ENCODE results near the gene GLIPR2. TPM values are rescaled to one million over a fixed set of nuclear protein-coding genes. Genes with fewer than 3 reads are reported as not detected.
A peak's percentile ranks its signal among the peaks of the same experiment; 100 is the strongest.
"Not testable (repeated sequence)": the region's sequence is repeated elsewhere in the genome, so short reads cannot be mapped to it uniquely, and the experiment has no call there.

Gene GLIPR2
- total RNA-seq, 1 experiment from 2014 or later, result 27.8 TPM

DNA sequence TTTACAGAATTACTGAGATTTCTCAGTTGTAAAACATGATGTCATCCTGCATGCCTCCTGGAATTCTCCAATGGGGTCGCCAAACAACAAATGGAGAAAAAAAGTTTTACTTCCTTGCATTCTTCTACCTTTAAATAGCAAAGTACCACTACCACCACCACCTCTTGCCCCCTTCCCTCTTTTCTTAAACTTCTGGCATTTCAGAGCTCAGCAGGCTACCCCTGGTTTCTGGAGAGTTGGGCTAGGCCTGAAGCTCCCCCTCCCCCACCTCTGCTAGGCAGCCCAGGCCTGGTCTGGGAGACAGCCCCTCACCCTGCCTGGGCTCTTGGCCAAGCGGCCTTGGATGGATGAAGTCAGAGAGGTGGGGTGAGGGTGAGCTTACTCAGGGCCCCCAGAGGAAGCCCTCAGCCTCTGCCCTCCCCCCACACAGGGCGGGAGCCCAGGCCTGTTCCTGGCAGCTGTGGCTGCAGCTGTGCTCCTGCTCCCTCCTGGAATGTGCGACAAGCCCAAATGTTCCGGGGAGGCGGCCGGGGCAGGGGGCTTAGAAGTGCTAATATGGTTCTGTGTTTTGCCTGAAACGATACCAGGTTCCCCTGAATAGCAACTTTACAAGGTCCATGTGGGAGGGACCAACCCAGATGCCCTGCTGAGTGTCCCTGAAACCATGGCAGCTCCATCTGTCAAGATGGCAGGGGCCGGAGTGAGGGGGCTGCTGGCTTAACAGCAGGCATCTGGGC lies 26.7 kb downstream of the GLIPR2 start:
- peak; percentile 84 for DNase-seq (ENCODE audit: low read depth)

DNA sequence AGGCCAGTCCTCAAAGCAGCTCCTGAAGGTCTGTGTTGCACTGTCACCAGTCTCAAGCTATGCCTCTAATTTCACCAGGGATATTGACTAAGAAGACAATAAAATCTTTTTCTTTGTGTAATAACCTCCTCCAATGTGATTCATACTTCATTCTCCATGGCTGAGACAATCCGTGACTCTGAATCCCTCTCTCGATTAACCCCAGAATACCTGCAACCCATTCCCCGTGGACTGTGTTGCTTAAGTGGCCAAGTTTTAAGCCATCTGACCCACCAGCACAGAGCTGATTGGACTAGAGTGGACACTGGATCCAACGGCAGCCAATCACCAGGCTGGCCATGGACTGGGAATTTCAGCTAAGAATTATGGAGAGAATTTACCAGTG lies 27.2 kb downstream of the GLIPR2 start:
- DNase-seq (ENCODE audit: low read depth), result peak; percentile 43

DNA sequence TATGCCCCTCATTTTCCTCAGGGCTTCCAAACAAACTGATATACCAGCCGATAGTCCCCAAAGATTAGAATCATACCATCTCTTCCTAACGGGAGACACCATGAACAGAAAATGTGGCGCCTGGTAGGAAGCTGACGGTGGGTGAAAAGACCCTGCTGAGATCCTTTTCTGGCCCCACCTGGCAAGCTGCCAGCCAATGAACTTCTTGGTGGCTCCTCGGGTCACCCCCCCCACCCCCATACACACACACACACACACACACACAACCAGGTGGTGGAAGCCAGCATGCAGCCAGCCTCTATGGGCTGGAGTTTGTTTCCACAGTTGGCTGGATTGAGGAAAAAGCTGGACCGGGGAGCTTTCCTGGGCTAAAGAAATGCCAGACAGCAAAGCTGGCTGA lies 27.8 kb downstream of the GLIPR2 start:
- DNase-seq (ENCODE audit: low read depth), result no peak

DNA sequence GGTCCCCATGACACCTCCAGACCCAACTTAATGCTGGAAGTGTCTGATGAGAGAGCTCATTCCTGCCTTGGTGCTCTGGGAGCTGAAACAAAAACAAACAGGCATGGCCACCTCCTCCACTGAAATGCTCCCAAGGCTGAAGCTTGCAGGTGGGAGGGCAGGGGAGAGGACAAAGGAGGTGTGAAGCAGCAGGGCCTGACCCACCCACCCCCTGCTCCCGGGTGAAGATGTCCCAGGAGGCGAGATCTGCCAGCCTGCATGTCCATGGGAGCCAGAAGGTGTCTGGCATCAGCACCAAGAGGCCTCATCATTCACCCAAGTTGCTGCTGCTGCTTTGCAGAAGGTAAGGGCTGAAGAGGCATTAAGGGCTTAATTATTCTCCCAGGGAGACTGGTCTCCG lies 28.5 kb downstream of the GLIPR2 start:
- no peak for DNase-seq (ENCODE audit: low read depth)

DNA sequence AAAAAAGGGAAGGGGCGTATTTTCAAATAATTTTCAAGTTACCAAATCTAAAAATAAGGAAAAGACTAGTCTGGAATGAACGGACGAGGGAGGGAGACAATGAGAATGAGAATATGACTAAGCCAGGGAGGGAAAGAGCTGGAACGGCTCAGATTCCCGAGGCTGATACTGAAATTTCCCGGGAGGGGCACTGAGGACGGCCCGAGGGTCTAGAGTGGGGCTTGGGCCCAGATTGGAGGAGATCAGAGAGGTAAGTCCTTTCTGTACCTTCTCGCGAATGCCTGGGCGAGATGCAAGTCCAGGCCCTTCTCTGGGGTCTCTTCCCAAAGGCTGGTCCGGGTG lies 29.3 kb downstream of the GLIPR2 start:
- no peak for DNase-seq (ENCODE audit: low read depth)

DNA sequence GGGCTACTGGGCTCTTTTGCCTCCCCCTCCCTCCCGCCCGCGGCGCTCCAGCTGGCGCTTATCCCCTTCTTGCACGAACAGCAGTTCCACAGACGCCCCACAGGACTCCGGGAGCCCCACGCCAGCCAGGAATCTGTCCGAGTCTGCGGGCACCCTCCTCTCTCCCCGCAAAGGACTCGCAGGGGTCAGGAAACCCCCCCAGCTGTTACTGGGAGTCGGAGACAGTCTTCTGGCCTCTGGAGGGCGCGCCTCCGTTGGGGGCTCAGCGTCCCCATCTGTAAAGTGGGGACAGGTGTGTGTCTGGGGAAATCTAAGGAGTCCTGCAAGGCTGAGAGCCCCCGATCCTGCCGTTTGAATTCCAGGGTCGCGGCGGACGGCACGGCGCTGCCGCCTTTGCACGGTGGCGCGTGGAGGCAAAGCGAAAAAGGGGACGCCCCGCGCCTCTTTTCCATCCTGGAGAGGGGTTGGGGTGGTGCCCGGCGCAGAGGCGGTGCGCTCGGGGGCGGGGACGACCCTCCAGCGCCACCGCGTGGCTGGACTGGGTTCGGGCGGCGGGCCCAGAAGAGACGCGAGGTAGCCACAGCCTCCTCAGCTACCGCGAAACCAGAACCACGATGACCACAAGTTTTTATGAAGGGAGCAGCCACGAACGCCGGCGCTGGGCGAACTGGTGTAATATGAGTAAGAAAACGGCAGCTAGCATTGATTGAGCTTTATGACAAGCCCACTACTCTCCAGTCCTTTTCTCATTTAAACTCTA lies 29.8 kb downstream of the GLIPR2 start:
- peak; percentile 93 for DNase-seq (ENCODE audit: low read depth)

DNA sequence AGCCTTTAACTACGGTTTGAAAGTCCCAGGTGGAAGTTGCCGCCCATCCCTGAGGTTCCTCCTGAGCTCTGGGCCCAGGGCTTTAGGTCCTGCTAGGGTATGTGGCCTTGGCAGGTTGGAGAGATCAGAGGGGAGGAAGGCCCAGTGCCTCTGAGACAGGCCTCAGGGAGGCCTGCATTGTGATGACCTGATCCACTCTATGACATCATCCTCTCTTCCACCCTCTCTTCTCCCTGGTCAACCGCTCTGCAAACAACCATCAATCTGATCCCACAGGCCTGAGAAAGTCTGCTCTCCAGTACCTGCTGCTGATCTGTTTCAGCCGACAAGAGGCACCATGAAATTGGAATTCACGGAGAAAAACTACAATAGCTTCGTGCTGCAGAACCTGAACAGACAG lies 32.6 kb downstream of the GLIPR2 start, which contains the start of gene CCIN:
TSS of gene CCIN (plus strand) at position 223 of the 400 bp plus-strand sequence. CDS start at position 338, 115 bp downstream.
- no peak for DNase-seq (ENCODE audit: low read depth)

DNA sequence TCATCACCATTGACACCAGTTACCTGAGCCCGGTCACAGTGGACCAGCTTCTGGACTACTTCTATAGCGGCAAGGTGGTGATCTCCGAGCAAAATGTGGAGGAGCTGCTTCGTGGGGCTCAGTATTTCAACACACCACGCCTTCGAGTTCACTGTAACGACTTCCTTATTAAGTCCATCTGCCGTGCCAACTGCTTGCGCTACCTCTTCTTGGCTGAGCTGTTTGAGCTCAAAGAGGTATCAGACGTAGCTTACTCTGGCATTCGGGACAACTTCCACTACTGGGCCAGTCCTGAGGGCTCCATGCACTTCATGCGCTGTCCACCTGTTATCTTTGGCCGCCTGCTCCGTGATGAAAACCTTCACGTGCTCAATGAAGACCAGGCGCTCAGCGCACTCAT lies 33.2 kb downstream of the GLIPR2 start:
- no peak for DNase-seq (ENCODE audit: low read depth)

DNA sequence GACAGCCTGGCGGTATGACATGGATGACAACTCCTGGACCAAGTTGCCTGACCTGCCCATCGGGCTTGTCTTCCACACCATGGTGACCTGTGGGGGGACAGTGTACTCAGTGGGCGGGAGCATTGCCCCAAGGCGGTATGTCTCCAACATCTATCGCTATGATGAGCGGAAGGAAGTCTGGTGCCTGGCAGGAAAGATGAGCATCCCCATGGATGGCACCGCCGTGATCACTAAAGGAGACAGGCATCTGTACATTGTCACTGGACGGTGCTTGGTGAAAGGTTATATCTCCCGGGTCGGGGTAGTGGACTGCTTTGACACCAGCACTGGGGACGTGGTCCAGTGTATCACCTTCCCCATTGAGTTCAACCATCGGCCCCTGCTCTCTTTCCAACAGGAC lies 34.0 kb downstream of the GLIPR2 start:
- DNase-seq (ENCODE audit: low read depth), result no peak

DNA sequence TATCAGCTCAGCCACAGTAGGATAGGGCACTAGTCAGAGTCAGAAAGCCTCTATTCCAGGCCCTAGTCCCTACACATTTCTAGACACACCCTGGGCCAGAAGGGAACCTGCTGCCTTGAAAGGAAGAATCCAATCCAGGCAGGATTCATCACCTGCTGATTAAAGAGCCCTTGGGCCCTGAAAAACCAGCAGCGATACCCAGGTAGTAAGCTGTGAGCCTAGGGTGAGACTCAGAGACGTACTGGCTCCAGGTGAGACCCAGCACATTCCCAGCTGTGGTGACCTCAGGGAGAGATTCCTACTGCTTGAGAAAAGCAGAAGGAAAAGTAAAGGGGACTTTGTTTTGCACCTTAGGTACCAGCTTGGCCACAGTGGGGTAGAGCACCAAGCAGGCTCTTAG lies 37.3 kb downstream of the GLIPR2 start:
- DNase-seq (ENCODE audit: low read depth), result no peak

DNA sequence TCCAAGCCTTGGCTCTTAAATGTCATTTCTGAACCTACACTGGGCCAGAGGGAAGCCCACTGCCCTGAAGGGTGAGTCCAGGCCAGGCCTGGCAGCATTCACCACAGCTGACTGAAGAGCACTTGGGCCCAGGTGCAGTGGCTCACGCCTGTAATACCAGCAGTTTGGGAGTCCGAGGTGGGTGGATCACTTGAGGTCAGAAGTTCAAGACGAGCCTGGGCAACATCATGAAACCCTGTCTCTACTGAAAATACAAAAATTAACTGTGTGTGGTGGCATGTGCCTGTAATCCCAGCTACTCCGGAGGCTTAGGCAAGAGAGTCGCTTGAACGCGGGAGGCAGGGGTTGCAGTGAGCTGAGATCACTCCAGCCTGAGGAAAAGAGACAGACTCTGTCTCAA lies 37.7 kb downstream of the GLIPR2 start:
- DNase-seq (ENCODE audit: low read depth), result no peak

DNA sequence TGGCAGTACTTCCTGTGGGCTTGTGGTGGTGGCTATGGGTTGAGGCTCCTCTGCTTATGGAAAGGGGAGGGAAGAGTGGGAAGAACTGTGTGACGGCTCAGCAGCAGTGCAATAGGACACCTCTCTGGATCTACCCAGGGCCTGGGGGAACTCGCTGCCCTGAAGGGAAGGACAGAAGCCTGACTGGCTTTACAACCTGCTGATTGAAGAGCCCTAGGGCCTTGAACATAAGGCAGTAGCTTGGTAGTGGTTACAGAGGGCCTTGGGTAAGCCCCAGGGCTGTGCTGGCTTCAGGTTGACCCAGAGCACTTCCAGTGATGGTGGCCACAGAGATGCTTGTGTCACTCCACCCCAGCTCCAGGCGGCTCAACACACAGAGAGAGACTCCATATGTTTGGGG lies 38.2 kb downstream of the GLIPR2 start:
- DNase-seq (ENCODE audit: low read depth), result no peak

DNA sequence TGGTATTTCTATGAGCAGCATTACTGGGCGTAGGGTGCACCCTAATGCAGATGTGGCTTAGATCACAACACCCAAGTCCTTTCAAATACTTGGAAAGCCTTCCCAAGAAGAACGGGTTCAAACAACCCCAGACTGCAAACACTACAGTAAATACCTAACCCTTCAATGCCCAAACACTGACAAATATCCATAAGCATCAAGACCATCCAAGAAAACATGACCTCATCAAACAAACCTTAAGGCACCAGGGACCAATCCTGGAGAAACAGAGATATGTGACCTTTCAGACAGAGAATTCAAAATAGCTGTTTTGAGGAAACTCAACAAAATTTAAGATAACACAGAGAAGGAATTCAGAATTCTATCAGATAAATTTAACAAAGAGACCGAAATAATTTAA lies 38.7 kb downstream of the GLIPR2 start:
- DNase-seq (ENCODE audit: low read depth), result not testable (repeated sequence)

DNA sequence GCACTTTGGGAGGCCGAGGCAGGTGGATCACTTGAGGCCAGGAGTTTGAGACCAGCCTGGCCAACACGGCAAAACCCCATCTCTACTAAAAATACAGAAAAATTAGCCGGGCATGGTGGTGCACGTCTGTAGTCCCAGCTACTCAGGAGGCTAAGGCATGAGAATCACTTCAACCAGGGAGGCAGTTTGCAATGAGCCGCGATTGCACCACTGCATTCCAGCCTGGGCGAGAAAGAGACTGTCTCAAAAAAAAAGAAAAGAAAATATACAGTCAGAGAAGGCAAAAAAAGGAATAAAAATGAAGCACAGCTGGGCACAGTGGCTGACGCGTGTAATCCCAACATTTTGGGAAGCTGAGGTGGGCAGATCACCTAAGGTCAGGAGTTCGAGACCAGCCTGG lies 40.0 kb downstream of the GLIPR2 start:
- not testable (repeated sequence) for DNase-seq (ENCODE audit: low read depth)

DNA sequence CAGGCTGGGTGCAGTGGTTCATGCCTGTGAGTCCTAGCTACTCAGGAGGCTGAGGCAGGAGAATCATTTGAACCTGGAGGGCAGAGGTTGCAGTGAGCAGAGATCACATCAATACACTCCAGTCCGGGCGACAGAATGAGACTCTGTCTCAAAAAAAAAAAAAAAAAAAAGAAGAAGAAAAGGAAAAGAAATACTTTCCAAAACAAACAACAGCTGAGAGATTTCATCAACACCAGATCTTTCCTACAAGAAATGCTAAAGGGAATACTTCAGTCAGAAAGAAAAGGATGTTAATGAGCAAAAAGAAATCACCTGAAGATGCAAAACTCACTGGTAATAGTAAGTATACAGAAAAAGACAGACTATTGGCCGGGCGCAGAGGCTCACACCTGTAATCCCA lies 41.0 kb downstream of the GLIPR2 start:
- no peak for DNase-seq (ENCODE audit: low read depth)

DNA sequence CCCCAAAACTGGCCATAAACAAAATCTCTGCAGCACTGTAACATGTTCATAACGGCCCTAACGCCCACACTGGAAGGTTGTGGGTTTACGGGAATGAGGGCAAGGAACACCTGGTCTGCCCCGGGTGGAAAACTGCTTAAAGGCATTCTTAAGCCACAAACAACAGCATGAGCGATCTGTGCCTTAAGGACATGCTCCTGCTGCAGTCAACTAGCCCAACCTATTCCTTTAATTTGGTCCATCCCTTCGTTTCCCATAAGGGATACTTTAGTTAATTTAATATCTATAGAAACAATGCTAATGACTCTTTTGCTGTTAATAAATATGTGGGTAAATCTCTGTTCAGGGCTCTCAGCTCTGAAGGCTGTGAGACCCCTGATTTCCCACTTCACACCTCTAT lies 43.7 kb downstream of the GLIPR2 start:
- not testable (repeated sequence) for DNase-seq (ENCODE audit: low read depth)

DNA sequence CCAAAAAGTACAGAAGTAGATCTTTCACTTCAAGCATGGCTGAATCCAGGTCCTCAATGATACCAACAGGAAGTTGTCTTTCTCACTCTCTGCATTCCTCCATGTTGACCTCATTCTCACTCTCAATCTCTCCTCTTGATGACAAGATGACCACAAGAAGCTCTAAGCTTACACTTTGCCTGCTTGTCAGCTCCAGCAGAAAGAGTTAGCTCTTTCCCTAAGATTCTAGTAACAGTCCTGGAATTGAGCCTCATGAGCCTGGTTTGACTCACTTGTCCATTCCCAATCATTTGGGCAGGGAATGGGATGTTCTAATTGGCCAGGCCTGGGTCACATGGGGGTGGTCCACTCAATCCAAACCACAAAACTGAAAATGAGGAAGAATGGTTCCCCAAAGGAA lies 50.9 kb downstream of the GLIPR2 start:
- peak; percentile 73 for DNase-seq (ENCODE audit: low read depth)

DNA sequence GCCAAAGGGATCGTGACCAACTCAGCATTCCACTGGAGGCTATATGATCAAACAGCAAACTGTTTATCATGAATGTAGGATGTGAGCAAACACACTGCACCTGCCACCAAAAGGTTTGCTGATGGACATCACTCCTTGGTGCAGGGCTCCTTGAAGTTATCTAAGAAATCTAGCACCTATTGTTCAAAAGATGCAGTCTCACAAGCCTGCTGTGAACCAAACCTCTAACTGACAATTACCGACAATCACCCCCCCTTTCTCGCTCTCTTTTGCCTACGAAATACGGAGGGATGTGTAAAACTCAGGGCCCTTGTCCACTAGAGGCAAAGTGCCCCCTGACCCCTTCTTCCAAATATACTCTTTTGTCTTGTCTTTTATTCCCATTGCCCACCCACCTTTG lies 51.7 kb downstream of the GLIPR2 start:
- DNase-seq (ENCODE audit: low read depth), result no peak

DNA sequence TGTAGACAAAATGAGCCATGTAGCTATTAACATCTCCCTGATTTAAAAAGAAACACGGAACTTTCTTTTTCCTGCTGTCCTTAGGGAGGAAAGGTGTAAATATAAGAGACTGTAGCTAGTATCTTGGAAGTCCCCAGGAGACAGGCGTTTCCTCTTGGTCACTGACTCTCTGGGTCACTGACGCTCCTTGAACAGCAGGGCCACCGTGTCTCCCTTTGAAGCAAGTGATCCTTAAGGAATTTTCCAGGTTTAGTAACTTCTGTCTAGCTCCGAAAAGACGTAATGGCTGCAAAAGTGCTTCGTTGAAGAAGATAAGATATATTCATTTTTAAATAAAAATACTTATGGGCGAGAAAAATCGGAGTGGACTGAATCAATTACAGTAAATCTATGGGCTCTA lies 53.4 kb downstream of the GLIPR2 start:
- DNase-seq (ENCODE audit: low read depth), result peak; percentile 23

DNA sequence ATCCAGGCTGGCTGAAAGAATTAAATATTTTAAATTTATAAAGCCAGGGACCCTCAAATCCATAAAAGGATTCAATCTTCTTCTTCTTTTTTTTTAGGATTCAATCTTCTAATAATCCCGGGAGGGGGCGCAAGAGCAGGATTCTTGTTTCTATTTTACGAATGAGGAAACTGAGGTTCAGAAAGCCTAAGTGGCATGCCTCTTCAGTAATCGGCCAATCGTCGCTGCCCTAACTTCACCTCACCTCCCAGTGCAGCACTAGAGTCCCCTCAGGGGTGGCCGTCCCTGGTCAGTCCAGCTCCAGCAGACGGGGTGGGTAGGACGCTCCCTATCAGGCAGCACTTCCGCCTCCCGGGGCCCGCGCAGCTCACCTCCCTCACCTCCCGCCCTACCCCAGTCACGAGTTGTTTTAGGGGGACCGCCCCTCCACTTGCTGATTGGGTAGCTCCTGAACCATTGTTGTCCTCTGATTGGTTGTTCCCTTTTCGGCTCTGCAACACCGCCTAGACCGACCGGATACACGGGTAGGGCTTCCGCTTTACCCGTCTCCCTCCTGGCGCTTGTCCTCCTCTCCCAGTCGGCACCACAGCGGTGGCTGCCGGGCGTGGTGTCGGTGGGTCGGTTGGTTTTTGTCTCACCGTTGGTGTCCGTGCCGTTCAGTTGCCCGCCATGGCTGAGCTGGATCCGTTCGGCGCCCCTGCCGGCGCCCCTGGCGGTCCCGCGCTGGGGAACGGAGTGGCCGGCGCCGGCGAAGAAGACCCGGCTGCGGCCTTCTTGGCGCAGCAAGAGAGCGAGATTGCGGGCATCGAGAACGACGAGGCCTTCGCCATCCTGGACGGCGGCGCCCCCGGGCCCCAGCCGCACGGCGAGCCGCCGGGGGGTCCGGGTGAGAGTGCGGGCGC lies 54.1 kb downstream of the GLIPR2 start, which contains the start of gene CLTA:
TSS of gene CLTA (plus strand) at position 534 of the 902 bp plus-strand sequence. CDS start at position 670, 136 bp downstream.
- DNase-seq (ENCODE audit: low read depth), result peak; percentile 100

DNA sequence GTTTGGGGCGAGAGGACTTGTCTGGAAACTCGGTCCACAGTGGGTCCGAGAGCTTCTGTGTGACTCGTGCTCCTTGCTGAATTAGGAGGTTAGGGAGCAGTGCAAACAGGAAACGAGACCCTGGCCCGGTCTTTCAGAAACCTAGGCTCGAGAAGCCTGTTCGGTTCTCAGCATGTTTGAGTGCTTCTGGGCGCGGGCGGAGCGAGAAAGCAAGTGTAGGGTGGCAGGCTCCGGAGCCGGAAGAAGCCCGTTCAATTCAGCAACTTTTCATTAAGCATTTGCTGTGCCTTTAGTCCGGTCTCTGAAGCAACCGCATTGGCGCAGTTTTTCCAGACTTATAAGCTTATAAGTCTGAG lies 54.7 kb downstream of the GLIPR2 start:
- peak; percentile 36 for DNase-seq (ENCODE audit: low read depth)

DNA sequence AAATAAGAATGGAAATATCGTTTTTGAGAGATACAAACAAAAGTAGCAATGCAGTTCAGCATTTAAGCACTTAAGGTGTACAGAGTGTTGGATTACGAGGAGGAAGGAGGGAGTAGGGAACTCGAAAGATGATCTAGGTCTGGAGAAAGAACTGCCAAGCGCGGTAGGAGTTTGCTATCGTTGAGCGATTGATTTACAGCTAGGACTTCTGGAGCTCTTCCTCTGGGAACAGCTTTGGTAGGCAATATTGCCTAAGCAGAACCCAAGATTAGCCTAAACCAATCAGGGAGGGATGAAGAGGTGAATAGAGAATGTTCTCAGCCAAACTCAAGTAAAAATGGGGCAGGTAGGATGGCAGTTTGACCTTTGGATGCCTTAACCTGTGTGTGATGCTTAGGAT lies 55.2 kb downstream of the GLIPR2 start:
- DNase-seq (ENCODE audit: low read depth), result no peak

Measured in Daoy (cell line).